ENCODE data around the gene WFIKKN2. TPM values are rescaled to one million over a fixed set of nuclear protein-coding genes. Genes with fewer than 3 reads are reported as not detected.
A peak's percentile ranks its signal among the peaks of the same experiment; 100 is the strongest.

Gene WFIKKN2, protein sequence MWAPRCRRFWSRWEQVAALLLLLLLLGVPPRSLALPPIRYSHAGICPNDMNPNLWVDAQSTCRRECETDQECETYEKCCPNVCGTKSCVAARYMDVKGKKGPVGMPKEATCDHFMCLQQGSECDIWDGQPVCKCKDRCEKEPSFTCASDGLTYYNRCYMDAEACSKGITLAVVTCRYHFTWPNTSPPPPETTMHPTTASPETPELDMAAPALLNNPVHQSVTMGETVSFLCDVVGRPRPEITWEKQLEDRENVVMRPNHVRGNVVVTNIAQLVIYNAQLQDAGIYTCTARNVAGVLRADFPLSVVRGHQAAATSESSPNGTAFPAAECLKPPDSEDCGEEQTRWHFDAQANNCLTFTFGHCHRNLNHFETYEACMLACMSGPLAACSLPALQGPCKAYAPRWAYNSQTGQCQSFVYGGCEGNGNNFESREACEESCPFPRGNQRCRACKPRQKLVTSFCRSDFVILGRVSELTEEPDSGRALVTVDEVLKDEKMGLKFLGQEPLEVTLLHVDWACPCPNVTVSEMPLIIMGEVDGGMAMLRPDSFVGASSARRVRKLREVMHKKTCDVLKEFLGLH
- total RNA-seq = under 0.01 and 0.33 TPM in 2 replicates
- polyA plus RNA-seq = 0.02 and 0.05 TPM in 2 replicates
- polyA plus RNA-seq (2012) = 0.05 and 0.09 TPM in 2 replicates
- 1.3 TPM in 1 of 2 replicates, not detected in the other for polyA minus RNA-seq (ENCODE audit: low replicate concordance)

DNA sequence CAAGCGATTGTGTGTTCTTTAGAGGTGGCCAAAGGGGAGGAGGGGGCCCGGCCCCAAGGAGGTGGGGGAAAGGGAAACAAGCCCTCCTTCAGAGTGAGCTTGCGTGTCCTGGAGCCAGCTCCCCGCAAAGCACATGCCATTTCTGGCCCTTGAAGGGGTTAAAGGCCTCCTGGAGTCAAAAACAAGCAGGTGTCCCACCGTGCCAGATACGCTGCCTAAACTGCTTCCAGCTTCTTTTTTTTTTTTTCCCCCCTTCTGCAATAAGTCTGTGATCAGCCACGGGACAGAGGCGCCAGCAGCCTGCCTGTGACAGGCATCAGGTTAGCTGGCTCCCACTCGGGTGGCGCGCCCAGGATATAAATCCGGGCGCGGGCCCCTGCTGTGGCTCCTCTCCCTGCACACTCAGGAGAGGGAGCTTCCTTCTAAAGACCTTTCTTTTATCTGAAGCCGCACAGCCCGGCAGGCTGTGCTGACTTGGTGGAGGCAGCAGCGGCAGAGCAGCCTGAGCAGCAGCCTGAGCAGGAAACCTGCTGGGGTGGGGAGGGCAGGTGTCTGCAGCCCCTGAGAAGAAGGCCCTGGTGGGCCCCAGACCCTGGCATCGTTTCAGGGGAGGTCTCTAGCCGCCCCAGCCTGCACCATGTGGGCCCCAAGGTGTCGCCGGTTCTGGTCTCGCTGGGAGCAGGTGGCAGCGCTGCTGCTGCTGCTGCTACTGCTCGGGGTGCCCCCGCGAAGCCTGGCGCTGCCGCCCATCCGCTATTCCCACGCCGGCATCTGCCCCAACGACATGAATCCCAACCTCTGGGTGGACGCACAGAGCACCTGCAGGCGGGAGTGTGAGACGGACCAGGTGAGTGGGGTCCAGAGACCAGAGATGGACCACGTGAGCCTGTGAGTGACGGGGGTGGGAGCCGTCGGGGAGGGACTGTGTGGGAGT lies at the start of gene WFIKKN2:
TSS of gene WFIKKN2 (plus strand) at position 286 of the 934 bp plus-strand sequence. CDS start at position 638, 352 bp downstream.
- Histone ChIP-seq H3K4me2 (ENCODE audit: extremely low read depth, insufficient read depth, low read length) (peak within 1 kb of the TSS; percentile 39), H2AFZ (ENCODE audit: low read length) (peak within 1 kb of the TSS; percentile 82), H4K20me1 (ENCODE audit: control insufficient read depth, extremely low read depth, insufficient read depth, low read length) (no peaks in the 10 kb centered on the region), H3K4me1 (ENCODE audit: control insufficient read depth, extremely low read depth, insufficient read depth, low read length) (peaks cover 4% of the 10 kb centered on the region), H3K9me3 (ENCODE audit: control insufficient read depth, insufficient read depth, low read depth, low read length) (no peaks in the 10 kb centered on the region), H3K79me2 (ENCODE audit: control insufficient read depth, insufficient read depth, low read length) (no peaks in the 10 kb centered on the region), H3K9ac (ENCODE audit: insufficient read depth, low read length) (no peak within 1 kb of the TSS), H3K27ac (ENCODE audit: insufficient read depth, low read length) (no peak within 1 kb of the TSS), H3K4me3 (replicated peaks in 1 of 4; ENCODE audit: control extremely low read depth in 1 of 4, insufficient read depth in 1 of 4, low read depth in 3 of 4, low read length in 4 of 4) (peak within 1 kb of the TSS in 2 of 4 experiments; percentile 12 to 17), H3K27me3 (ENCODE audit: control insufficient read depth, insufficient read depth, low read length) (no peaks in the 10 kb centered on the region), H3K36me3 (ENCODE audit: control insufficient read depth, insufficient read depth, low read length) (no peaks in the 10 kb centered on the region)
- DNase-seq (ENCODE audit: low read depth in 2 of 2) = no peak
- no peak for TF ChIP-seq EZH2 (IDR thresholded peaks at IDR 0.05; ENCODE audit: low read length, missing control alignments)
- TF ChIP-seq, protein P1, sequence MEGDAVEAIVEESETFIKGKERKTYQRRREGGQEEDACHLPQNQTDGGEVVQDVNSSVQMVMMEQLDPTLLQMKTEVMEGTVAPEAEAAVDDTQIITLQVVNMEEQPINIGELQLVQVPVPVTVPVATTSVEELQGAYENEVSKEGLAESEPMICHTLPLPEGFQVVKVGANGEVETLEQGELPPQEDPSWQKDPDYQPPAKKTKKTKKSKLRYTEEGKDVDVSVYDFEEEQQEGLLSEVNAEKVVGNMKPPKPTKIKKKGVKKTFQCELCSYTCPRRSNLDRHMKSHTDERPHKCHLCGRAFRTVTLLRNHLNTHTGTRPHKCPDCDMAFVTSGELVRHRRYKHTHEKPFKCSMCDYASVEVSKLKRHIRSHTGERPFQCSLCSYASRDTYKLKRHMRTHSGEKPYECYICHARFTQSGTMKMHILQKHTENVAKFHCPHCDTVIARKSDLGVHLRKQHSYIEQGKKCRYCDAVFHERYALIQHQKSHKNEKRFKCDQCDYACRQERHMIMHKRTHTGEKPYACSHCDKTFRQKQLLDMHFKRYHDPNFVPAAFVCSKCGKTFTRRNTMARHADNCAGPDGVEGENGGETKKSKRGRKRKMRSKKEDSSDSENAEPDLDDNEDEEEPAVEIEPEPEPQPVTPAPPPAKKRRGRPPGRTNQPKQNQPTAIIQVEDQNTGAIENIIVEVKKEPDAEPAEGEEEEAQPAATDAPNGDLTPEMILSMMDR (conservative IDR thresholded peaks at IDR 0.05 in 1 of 2, IDR thresholded peaks at IDR 0.05 in 1 of 2; ENCODE audit: low read depth in 1 of 2, low read length in 2 of 2) = no peak

- H3K4me1 ChIP-seq (ENCODE audit: control insufficient read depth, extremely low read depth, insufficient read depth, low read length) = peaks cover 7% of the 10 kb centered on the region
- H3K36me3 ChIP-seq (ENCODE audit: control insufficient read depth, insufficient read depth, low read length) = no peaks in the 10 kb centered on the region
- H3K27me3 ChIP-seq (ENCODE audit: control insufficient read depth, insufficient read depth, low read length) = peaks cover 3% of the 10 kb centered on the region
- H3K4me2 ChIP-seq (ENCODE audit: extremely low read depth, insufficient read depth, low read length) = peak overlapping the region; percentile 40
- TF ChIP-seq, protein P1 (conservative IDR thresholded peaks at IDR 0.05 in 1 of 2, IDR thresholded peaks at IDR 0.05 in 1 of 2; ENCODE audit: low read depth in 1 of 2, low read length in 2 of 2) = no peak
- no peak for TF ChIP-seq EZH2 (IDR thresholded peaks at IDR 0.05; ENCODE audit: low read length, missing control alignments)
- H3K9ac ChIP-seq (ENCODE audit: insufficient read depth, low read length) = no peak overlapping the region
- H3K4me3 ChIP-seq (replicated peaks in 1 of 4; ENCODE audit: control extremely low read depth in 1 of 4, insufficient read depth in 1 of 4, low read depth in 3 of 4, low read length in 4 of 4) = no peak overlapping the region
- DNase-seq (ENCODE audit: low read depth in 2 of 2) = peak; percentile 66 to 88
- H2AFZ ChIP-seq (ENCODE audit: low read length) = peak overlapping the region; percentile 65
- H3K27ac ChIP-seq (ENCODE audit: insufficient read depth, low read length) = no peak overlapping the region
- H3K9me3 ChIP-seq (ENCODE audit: control insufficient read depth, insufficient read depth, low read depth, low read length) = no peaks in the 10 kb centered on the region
- no peaks in the 10 kb centered on the region for H3K79me2 ChIP-seq (ENCODE audit: control insufficient read depth, insufficient read depth, low read length)
- no peaks in the 10 kb centered on the region for H4K20me1 ChIP-seq (ENCODE audit: control insufficient read depth, extremely low read depth, insufficient read depth, low read length)
These were observed 49.3 kb upstream of the WFIKKN2 start for GRCh38 chr17:50785946-50786570.
